RPMI8226 (cell line): Measurements from ENCODE around the gene AFAP1L2.

ENCODE experiments used
- DNase-seq: peaks from one replicate; pipeline ENCODE4 v3.0.0-alpha.2; 2015

The AFAP1L2 gene

DNA sequence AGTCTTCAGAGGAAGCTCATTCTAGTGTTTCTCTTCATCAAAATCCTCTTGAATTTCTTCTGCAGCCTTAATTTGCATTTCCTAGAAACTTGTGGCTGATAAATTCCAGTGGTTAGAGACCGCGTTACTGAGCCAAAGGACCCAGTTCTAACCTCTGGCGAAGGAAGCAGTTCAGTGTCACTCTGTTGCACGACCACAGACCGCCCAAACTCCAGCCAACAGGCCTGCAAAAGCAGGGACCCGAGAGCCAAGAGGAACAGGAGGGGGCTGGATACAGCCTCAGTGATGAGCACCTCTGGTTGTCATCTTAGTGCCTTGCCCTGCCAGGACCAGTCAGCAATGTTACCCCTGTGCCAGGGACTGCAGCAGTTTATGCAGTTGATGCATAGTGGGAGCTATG, 70.0 kb downstream of the AFAP1L2 start:
- DNase-seq: peak; percentile 65

GRCh38 chr10:114333441-114333840, 70.9 kb downstream of the AFAP1L2 start:
- peak; percentile 63 for DNase-seq

DNA sequence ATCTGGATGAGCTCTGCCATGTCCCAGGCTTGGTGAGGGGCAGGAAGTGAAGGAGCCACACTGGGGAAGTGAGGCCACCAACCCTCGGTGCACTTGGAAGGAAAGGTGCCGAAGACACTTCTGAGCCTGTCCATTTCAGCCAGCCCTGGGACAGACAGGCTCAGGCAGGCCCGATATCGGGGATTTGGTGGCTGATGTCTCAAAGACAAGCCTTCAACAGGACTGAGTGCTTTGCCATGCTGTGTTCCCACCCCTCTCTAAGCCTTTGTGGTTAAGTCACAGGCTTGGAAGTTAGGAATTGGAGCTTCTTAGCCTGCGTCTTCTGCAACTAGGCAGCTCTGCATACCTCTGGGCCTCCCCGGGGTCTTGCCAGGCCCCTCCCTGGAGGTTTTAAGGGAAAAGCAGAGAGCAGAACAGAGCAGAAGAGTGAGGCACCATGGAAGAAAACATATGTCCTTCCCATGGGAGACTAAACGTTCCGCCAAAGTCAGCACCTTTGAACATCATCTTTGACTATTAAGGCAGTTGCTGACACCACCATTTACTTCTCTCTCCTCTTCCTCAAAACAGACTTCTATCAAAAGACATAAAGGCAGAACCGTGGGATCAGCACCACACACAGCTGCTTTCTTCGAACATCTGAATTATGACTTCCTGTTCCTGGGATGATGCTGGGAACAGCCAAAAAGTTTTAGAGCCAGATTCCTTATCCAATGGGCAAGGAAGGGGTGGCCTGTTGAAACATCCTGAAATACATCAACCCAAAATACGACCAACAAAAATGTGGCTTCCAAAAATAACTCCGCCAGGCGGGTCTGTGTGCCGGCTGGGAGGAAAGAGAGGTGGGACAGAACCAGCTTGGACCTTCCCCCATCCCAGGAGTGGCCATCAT, 71.8 kb downstream of the AFAP1L2 start:
- peak; percentile 32 for DNase-seq

GRCh38 chr10:114329634-114330365, 74.5 kb downstream of the AFAP1L2 start:
- no peak for DNase-seq

DNA sequence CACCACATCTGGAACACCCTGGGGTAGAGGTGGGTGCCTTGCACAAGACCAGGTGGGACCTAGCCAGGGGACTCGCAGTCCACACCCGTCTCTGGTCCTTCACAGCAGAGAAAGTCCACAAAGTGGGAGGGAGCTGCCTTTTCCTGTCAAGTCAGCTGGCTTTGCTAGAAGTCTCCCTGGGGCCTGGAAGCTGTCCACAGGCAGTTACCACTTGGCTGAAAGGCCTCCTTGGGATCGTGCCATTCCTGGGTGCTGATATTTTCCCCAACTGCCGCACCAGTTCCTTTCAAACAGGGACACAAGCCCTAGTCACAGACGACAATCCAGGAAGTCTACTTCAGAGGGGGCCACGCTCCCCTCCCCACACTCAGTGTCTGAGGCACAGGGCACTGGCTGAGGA, 75.4 kb downstream of the AFAP1L2 start:
- no peak for DNase-seq

DNA sequence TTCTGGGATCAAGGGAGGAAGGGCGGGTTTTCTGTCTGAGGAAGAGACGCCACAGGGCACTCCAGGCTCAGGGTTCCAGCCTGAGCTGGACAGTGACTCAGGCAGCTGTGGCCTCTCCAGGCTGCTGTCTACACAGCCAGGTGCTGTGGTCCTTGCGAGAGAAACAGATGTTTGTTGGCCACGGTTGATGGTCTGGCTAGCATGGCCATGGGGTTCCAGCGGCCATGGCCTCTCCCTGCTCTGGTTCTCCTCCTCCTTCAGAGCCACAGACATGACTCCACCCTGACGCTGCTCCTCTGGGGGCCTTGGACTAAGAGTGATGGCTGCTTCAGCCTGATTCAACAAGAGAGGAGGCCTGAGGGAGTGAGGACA, 75.9 kb downstream of the AFAP1L2 start:
- no peak for DNase-seq

- DNase-seq: peak; percentile 52
Measured at GRCh38 chr10:114327537-114328440, 76.5 kb downstream of the AFAP1L2 start.

DNA sequence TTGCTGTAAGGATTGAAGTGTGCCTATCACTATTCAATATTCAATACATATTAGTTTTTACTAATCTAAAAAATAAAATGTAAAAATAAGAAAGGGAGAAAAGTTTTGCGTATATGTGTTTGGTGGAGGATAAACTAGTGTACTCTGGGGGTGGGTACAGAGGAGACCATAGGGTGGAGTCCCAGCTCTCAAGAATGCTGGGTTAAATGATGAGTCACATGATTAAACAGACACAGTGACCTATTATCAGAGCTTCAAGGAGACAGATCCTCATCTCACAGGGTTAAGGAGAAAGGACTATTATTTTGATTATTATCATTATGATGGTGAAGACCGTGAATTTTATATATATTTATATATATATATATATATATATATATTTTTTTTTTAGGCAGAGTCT, 77.5 kb downstream of the AFAP1L2 start:
- DNase-seq: no peak

- DNase-seq: no peak
Measured at GRCh38 chr10:114323023-114323422, 81.3 kb downstream of the AFAP1L2 start.

GRCh38 chr10:114322344-114322743, 82.0 kb downstream of the AFAP1L2 start:
- DNase-seq: no peak

GRCh38 chr10:114320249-114321116, 83.8 kb downstream of the AFAP1L2 start:
- no peak for DNase-seq

DNA sequence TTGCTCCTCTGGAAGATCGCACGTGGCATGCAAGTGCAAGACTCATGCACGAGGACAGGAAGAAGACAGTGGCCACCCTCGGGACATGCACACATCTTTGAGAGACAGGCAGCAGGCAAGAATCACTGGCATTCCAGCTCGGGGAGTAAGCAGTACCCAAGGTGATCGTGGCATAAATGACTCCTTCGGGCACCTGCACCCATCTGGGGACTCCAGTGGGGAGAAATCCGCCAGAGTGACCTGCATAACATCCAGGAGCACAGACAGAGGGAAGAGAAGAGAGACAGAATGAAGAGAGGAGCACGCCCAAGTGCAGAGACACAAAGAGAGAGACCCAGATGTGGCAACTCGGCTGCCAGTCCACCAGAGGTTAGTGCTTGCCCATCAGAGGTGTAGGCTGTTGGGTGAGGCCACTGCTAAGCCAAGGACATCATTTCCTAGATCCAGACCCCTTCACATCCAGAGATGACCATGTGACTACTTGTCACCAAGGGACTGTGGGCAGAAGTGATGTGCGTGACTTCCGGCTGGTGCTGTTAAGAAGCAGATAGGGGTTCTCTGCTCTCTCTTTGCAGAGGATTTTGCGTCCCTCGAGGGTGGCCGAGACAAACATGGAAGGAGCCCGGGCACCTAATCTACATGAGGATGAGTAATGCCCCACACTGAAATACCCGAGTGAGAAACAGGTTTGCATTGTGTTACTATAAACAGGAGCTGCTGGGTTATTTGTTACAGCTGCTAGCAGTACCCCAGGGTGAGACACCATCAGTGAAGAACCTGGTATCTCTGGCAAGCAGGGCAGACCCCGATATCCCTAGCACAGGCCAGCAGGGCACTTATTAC, 84.7 kb downstream of the AFAP1L2 start:
- no peak for DNase-seq

- DNase-seq: no peak
Measured at GRCh38 chr10:114316744-114317143, 87.6 kb downstream of the AFAP1L2 start.

- DNase-seq: no peak
Measured at GRCh38 chr10:114315566-114316420, 88.5 kb downstream of the AFAP1L2 start.

- DNase-seq: no peak
Measured at GRCh38 chr10:114313866-114314265, 90.4 kb downstream of the AFAP1L2 start.

DNA sequence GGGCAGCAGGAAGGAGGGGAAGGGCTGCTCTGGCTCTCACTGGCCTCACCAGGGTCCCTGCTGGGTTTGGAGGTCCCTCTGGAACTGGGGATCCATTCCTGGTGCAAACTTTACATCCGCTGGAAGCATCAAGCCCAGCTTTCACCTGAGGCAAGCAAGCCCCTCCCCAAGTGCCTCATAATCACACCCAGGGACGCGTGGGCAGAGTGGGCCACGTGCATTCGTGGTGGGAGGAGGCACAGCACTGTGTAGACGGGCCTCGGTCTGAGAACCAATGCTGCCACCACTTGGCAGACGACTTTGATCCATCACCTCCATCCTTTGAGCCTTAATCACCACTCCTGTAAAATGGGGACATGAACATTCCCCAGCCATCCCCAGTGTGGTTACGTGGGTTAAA, 91.2 kb downstream of the AFAP1L2 start:
- DNase-seq: no peak

DNA sequence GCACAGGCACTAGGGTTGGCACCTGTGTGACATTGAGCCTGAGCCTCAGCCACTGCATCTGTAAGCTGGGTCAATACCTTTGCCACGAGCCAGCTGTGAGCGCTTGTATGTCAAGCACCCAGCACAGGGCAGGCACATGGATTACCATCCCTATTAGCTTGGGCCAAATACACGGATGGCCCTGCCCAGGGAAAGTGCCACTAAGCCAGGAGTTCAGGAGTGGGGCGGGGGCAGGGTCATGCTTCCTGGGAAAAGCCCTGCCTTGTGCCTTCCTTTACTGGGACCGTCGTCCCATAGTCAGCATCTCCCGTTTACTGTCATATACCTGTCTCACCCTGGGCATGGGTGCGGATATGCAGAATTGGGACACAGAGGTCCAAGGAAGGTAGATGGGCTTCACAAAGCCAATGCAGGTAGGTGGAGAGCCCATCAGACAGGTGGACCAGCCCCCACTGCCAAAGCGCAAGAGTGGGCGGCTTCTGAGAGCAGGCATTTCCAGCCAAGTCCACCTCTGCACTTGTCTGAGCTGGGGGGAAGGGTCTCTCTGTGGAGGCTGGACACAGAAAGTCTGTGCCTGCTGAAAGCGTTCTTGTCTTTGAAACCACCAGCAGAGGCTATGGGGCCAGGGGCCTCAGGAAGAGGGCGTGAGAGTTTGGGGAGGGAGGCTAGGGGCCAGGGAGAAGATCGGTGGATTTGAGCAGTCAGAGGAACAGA, 92.6 kb downstream of the AFAP1L2 start:
- no peak for DNase-seq

DNA sequence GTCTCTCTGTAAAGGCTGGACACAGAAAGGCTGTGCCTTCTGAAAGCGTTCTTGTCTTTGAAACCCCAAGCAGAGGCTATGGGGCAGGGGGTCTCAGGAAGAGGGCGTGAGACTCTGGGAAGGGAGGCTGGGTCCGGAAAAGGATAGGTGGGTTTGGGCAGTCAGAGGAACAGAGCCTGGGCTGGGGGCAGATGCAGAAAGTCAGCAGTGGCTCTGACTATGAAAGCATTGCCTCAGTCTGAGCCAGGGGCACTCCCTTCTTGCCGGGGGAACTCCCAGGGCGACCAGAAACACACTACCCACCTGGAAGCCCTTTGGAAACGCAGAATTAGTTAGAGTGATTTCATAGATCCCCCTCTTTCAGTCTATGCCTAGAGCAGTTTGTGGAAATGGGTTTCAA, 93.3 kb downstream of the AFAP1L2 start:
- DNase-seq: no peak

GRCh38 chr10:114310346-114310745, 94.0 kb downstream of the AFAP1L2 start:
- no peak for DNase-seq

GRCh38 chr10:114309364-114309651, 95.0 kb downstream of the AFAP1L2 start:
- no peak for DNase-seq
